Endothelial cell of umbilical vein (primary cell): ENCODE data around the gene SCYL2. TPM values are rescaled to one million over a fixed set of nuclear protein-coding genes. Genes with fewer than 3 reads are reported as not detected.
"Not testable (repeated sequence)": the region's sequence is repeated elsewhere in the genome, so short reads cannot be mapped to it uniquely, and the experiment has no call there.

Source experiments
- BruUV-seq: library from RNA; stranded (reverse); fragments of 400-500 nt; replicated peaks from 2 replicates; lab custom pipeline; 2021; lab: Mats Ljungman, UMichigan
- CTCF ChIA-PET: fragments of 300-600, 350-600 bp; sonication (Branson Sonifier 250); formaldehyde crosslinking; loops from one replicate; lab custom pipeline; 2021; ENCODE audit warnings: antibody characterized with exemption, inconsistent platforms; lab: Charles Lee
- POLR2A ChIA-PET: fragments of 300-600, 350-600 bp; sonication (Branson Sonifier 250); formaldehyde crosslinking; loops from one replicate; lab custom pipeline; 2021; ENCODE audit warnings: antibody characterized with exemption, inconsistent platforms; lab: Charles Lee
- DNase-seq: peaks from one replicate; pipeline ENCODE4 v3.0.0-alpha.2; 2011; ENCODE audit warnings: low read depth, low spot score
- FAIRE-seq: peaks from 2 replicates; lab custom pipeline; 2011; peaks lifted over from hg19 to GRCh38; lab: Jason Lieb, UNC
- H2AFZ ChIP-seq: 2 replicates; pipeline ENCODE4 v1.6.0; 2012; ENCODE audit warnings: low read depth, low read length, control low read depth, inconsistent platforms
- H3K27ac ChIP-seq: 2 replicates; pipeline ENCODE4 v1.5.1; 2011; ENCODE audit warnings: low read depth, mild to moderate bottlenecking, control low read depth, low read length, moderate library complexity; ENCODE audit not compliant: insufficient read depth
- H3K27me3 ChIP-seq, 2 experiments: 2 replicates each; pipeline versions ENCODE4 v1.6.0 to v1.6.1; 2011; ENCODE audit warnings: low read length in 2 of 2, mixed read lengths in 1 of 2; ENCODE audit not compliant: control insufficient read depth in 2 of 2, insufficient read depth in 2 of 2
- H3K36me3 ChIP-seq, 2 experiments: 2 replicates in 1 of 2; 3 replicates in 1 of 2; pipeline ENCODE4 v1.5.1; 2011; ENCODE audit warnings: low read length in 2 of 2, mild to moderate bottlenecking in 1 of 2, moderate library complexity in 1 of 2; ENCODE audit not compliant: control insufficient read depth in 2 of 2, insufficient read depth in 2 of 2; ENCODE audit errors: extremely low read depth in 1 of 2
- H3K4me1 ChIP-seq: 3 replicates; pipeline ENCODE4 v1.5.1; 2011; ENCODE audit warnings: mild to moderate bottlenecking, low read length; ENCODE audit not compliant: control insufficient read depth, insufficient read depth; ENCODE audit errors: extremely low read depth
- H3K4me2 ChIP-seq: 2 replicates; pipeline ENCODE4 v1.6.1; 2011; ENCODE audit warnings: low read length, control low read depth, mixed read lengths; ENCODE audit not compliant: insufficient read depth
- H3K4me3 ChIP-seq, 3 experiments: fragments of 200-600 bp in 1 of 3; sonication (generic), shearing (Covaris generic) in 1 of 3; replicated peaks in 1 of 3; 2 replicates each; pipeline ENCODE4 v1.5.1; 2011 to 2016; ENCODE audit warnings: control low read depth in 3 of 3, low read length in 3 of 3, mild to moderate bottlenecking in 2 of 3, inconsistent platforms in 1 of 3, low read depth in 1 of 3, moderate library complexity in 1 of 3; ENCODE audit not compliant: insufficient read depth in 1 of 3
- H3K79me2 ChIP-seq: 2 replicates; pipeline ENCODE4 v1.6.0; 2012; ENCODE audit warnings: low read length, inconsistent platforms; ENCODE audit not compliant: control insufficient read depth, insufficient read depth
- H3K9ac ChIP-seq: replicated peaks from 2 replicates; pipeline ENCODE3; 2011; ENCODE audit warnings: low read length, control low read depth; ENCODE audit not compliant: insufficient read depth; ENCODE audit errors: extremely low read depth
- H3K9me1 ChIP-seq: replicated peaks from 3 replicates; pipeline ENCODE4 v1.6.0; 2011; ENCODE audit warnings: mild to moderate bottlenecking, low read length; ENCODE audit not compliant: control insufficient read depth, insufficient read depth; ENCODE audit errors: extremely low read depth
- H3K9me3 ChIP-seq: replicated peaks from 2 replicates; pipeline ENCODE4 v1.5.1; 2012; ENCODE audit warnings: low read length, inconsistent platforms; ENCODE audit not compliant: control insufficient read depth, insufficient read depth
- H4K20me1 ChIP-seq: replicated peaks from 2 replicates; pipeline ENCODE3; 2011; ENCODE audit warnings: mild to moderate bottlenecking, low read length; ENCODE audit not compliant: control insufficient read depth, insufficient read depth; ENCODE audit errors: extremely low read depth
- CTCF ChIP-seq, 2 donors: IDR thresholded peaks; 1 replicate in 1 of 2; 2 replicates in 1 of 2; pipeline ENCODE4 v1.5.1; 2011; ENCODE audit warnings: low read length in 2 of 2, mild to moderate bottlenecking in 2 of 2, moderate library complexity in 2 of 2, control low read depth in 1 of 2, inconsistent platforms in 1 of 2, low read depth in 1 of 2; ENCODE audit not compliant: insufficient read depth in 1 of 2; ENCODE audit errors: extremely low read depth in 1 of 2
- EZH2 ChIP-seq: IDR thresholded peaks from 2 replicates; pipeline ENCODE4 v1.6.1; 2012; ENCODE audit warnings: borderline replicate concordance, low read depth, mild to moderate bottlenecking, moderate library complexity, low read length, inconsistent platforms; ENCODE audit not compliant: severe bottlenecking
- FOS ChIP-seq: IDR thresholded peaks from 2 replicates; pipeline ENCODE4 v1.6.1; 2011; ENCODE audit warnings: mild to moderate bottlenecking, low read length, moderate library complexity, borderline replicate concordance; ENCODE audit not compliant: insufficient read depth
- GATA2 ChIP-seq: IDR thresholded peaks from 2 replicates; pipeline ENCODE4 v1.7.0; 2011; ENCODE audit warnings: low read depth, mild to moderate bottlenecking, moderate library complexity, mixed read lengths, low read length; ENCODE audit not compliant: insufficient read length, insufficient read depth
- JUN ChIP-seq: IDR thresholded peaks from 2 replicates; pipeline ENCODE4 v1.6.1; 2011; ENCODE audit warnings: borderline replicate concordance, low read depth; ENCODE audit not compliant: insufficient read length, insufficient read depth
- MAX ChIP-seq: IDR thresholded peaks from 2 replicates; pipeline ENCODE4 v1.6.1; 2011; ENCODE audit not compliant: insufficient read depth, insufficient read length
- MYC ChIP-seq: IDR thresholded peaks from one replicate; pipeline ENCODE4 v1.6.1; 2011; ENCODE audit warnings: mild to moderate bottlenecking, low read depth, low read length
- POLR2A ChIP-seq: IDR thresholded peaks from 2 replicates; pipeline ENCODE4 v1.6.1; 2012; ENCODE audit warnings: low read depth, mild to moderate bottlenecking, control low read depth, low read length
- POLR2AphosphoS5 ChIP-seq: IDR thresholded peaks from 2 replicates; pipeline ENCODE4 v1.6.1; 2012; ENCODE audit warnings: low read depth, mild to moderate bottlenecking, control low read depth, low read length, moderate library complexity; ENCODE audit not compliant: insufficient read depth
- dilution Hi-C: fragments of 300-500 bp; cut with MboI; formaldehyde crosslinking; loops from one replicate; pipeline ENCODE4 v1.15.0; 2019; ENCODE audit warnings: low sequenced_read_pairs; ENCODE audit not compliant: extremely low pct_ligation_motif_present
- intact Hi-C: fragments of 100-400 bp; cut with micrococcal nuclease; formaldehyde crosslinking; loops from one replicate; pipeline ENCODE4 v1.10.0; 2022
- polyA plus RNA-seq, 4 experiments: library from polyadenylated mRNA; depleted of rRNA in 3 of 4; stranded (reverse) in 3 of 4; unstranded in 1 of 4; fragments of >200 nt; gene quantifications; 2 replicates each; pipeline versions ENCODE4 v1.2.1 to v1.2.3, GENCODE V29; 2011 to 2012; ENCODE audit warnings: missing spikeins in 1 of 4
- total RNA-seq: library from RNA; stranded (reverse); gene quantifications from 2 replicates; pipeline ENCODE4 v1.2.3, GENCODE V29; 2021

Gene SCYL2
- total and polyA plus RNA-seq, 2 donors (not counting 3 experiments of a cell fraction or from before 2014, with no cell fraction given) = 12.5 to 41.4 TPM

DNA sequence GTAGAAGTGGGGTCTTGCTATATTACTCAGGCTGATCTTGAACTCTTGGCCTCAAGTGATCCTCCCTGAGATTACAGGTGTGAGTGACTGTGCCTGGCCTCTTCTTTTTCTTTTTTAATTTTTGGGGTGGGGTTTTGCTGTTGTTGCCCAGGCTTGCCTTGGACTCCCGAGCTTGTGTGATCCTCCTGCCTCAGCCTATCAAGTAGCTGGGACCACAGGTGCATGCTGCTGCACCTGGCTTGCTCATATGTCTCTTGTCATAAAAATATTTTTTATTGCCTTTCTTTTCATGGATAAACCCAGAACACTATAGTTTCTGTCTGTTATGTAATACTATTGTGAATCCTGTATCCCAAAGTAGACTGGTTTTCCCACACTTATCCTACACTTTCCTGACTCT is 26.0 kb downstream of the SCYL2 start:
- Histone ChIP-seq H3K9ac (no peak overlapping the region), H3K27ac (no peak overlapping the region), H3K27me3 (no peaks in the 10 kb centered on the region), H3K9me1 (no peaks in the 10 kb centered on the region), H3K4me3 (no peak overlapping the region), H4K20me1 (no peaks in the 10 kb centered on the region), H3K36me3 (peaks cover 3% of the 10 kb centered on the region in 2 experiments), H3K9me3 (no peaks in the 10 kb centered on the region), H3K79me2 (no peaks in the 10 kb centered on the region), H2AFZ (no peak overlapping the region), H3K4me1 (no peaks in the 10 kb centered on the region), H3K4me2 (no peak overlapping the region)
- TF ChIP-seq FOS = no peak
- TF ChIP-seq JUN = no peak
- TF ChIP-seq POLR2AphosphoS5 = no peak
- TF ChIP-seq MAX = no peak
- no peak for TF ChIP-seq MYC
- TF ChIP-seq GATA2 = no peak
- no peak for TF ChIP-seq CTCF (IDR thresholded peaks at IDR 0.05; ENCODE audit: extremely low read depth in 1 of 2, insufficient read depth in 1 of 2, low read depth in 1 of 2, low read length in 2 of 2)
- TF ChIP-seq POLR2A = no peak
- no peak for TF ChIP-seq EZH2
- intact Hi-C loops (no loop called here), dilution Hi-C loops (no loop called here)
- ChIA-PET POLR2A (no interaction called here), CTCF (interaction anchor here (0.7 to 1.4 kb wide), 2 partner anchors 12 to 112 kb away, joined by 3 to 4 read pairs; no protein-coding TSS in a partner anchor)
- no TSS peak for BruUV-seq
- no peak for FAIRE-seq
- DNase-seq = no peak

DNA sequence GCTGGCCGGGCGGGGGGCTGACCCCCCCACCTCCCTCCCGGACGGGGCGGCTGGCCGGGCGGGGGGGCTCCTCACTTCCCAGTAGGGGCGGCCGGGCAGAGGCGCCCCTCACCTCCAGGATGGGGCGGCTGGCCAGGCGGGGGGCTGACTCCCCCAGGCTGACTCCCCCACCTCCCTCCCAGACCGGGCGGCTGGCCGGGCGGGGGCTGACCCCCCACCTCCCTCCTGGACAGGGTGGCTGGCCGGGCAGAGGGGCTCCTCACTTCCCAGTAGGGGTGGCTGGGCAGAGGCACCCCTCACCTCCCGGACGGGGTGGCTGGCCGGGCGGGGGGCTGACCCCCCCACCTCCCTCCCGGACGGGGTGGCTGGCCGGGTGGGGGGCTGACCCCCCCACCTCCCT is 27.4 kb downstream of the SCYL2 start:
- H3K27ac ChIP-seq, CTCF ChIA-PET, POLR2A ChIA-PET, dilution Hi-C loops, H3K9ac ChIP-seq, H2AFZ ChIP-seq, intact Hi-C loops, H3K36me3 ChIP-seq, H3K27me3 ChIP-seq, FAIRE-seq, H3K4me1 ChIP-seq, H3K79me2 ChIP-seq, H3K9me3 ChIP-seq, DNase-seq, H4K20me1 ChIP-seq, H3K4me3 ChIP-seq, H3K9me1 ChIP-seq, H3K4me2 ChIP-seq, BruUV-seq: not testable (repeated sequence)
